GM23338 (cell line): Measurements from ENCODE around the gene LPP. TPM values are rescaled to one million over a fixed set of nuclear protein-coding genes. Genes with fewer than 3 reads are reported as not detected.

Source experiments
- ATAC-seq: fragments of 200-7000 bp; cut with Tn5 transposase; 3 replicates; pipeline ENCODE4 v1.9.1; 2020
- DNase-seq: peaks from one replicate; pipeline ENCODE4 v3.0.0-alpha.2; 2015; ENCODE audit warnings: low spot score
- H2AFZ ChIP-seq: fragments of 200-600 bp; sonication (generic); 2 replicates; pipeline ENCODE4 v1.8.0; 2016; ENCODE audit warnings: antibody characterized with exemption, mild to moderate bottlenecking, moderate library complexity
- H3F3A ChIP-seq: fragments of 200-600 bp; sonication (generic); replicated peaks from 2 replicates; pipeline ENCODE4 v1.8.0; 2017; ENCODE audit warnings: antibody characterized with exemption, mixed run types, low read depth
- H3K27ac ChIP-seq: fragments of 200-600 bp; sonication (generic); 2 replicates; pipeline ENCODE4 v1.6.1; 2016; ENCODE audit warnings: low read depth
- H3K27me3 ChIP-seq: fragments of 200-600 bp; sonication (generic); 2 replicates; pipeline ENCODE4 v1.8.0; 2016; ENCODE audit warnings: mild to moderate bottlenecking, mixed run types, moderate library complexity; ENCODE audit not compliant: insufficient read depth
- H3K36me3 ChIP-seq: fragments of 200-600 bp; sonication (generic); 2 replicates; pipeline ENCODE4 v1.8.0; 2016; ENCODE audit warnings: mild to moderate bottlenecking; ENCODE audit not compliant: insufficient read depth
- H3K4me1 ChIP-seq: fragments of 200-600 bp; sonication (generic); 2 replicates; pipeline ENCODE4 v1.8.0; 2016; ENCODE audit warnings: mild to moderate bottlenecking, moderate library complexity; ENCODE audit not compliant: insufficient read depth
- H3K4me2 ChIP-seq: fragments of 200-600 bp; sonication (generic); 2 replicates; pipeline ENCODE4 v1.7.1; 2017; ENCODE audit warnings: mixed run types
- H3K4me3 ChIP-seq: fragments of 200-600 bp; sonication (generic); 2 replicates; pipeline ENCODE4 v1.6.1; 2016; ENCODE audit warnings: mixed run types
- H3K79me2 ChIP-seq: fragments of 200-600 bp; sonication (generic); replicated peaks from 2 replicates; pipeline ENCODE4 v1.8.0; 2017; ENCODE audit warnings: mild to moderate bottlenecking; ENCODE audit not compliant: insufficient read depth
- H3K9me2 ChIP-seq: fragments of 200-600 bp; sonication (generic); 2 replicates; pipeline ENCODE4 v1.8.0; 2017; ENCODE audit not compliant: insufficient read depth
- H4K20me1 ChIP-seq: fragments of 200-600 bp; sonication (generic); replicated peaks from 2 replicates; pipeline ENCODE4 v1.8.0; 2017; ENCODE audit warnings: mild to moderate bottlenecking; ENCODE audit not compliant: insufficient read depth
- H3K27ac Mint-ChIP-seq: 2 replicates; pipeline ENCODE4 v1.8.0; 2020; ENCODE audit warnings: inconsistent platforms, mild to moderate bottlenecking, moderate library complexity, mixed read lengths
- H3K27me3 Mint-ChIP-seq: 3 replicates; pipeline ENCODE4 v1.8.0; 2022; ENCODE audit warnings: low read depth, mild to moderate bottlenecking, moderate library complexity, mixed read lengths, inconsistent platforms; ENCODE audit not compliant: insufficient read depth, poor library complexity
- H3K36me3 Mint-ChIP-seq: 3 replicates; pipeline ENCODE4 v1.8.0; 2021; ENCODE audit warnings: low read depth, mild to moderate bottlenecking, inconsistent platforms, moderate library complexity, mixed read lengths
- H3K4me1 Mint-ChIP-seq: 3 replicates; pipeline ENCODE4 v1.8.0; 2020; ENCODE audit warnings: mild to moderate bottlenecking, inconsistent platforms, mixed read lengths
- H3K4me3 Mint-ChIP-seq: 3 replicates; pipeline ENCODE4 v1.8.0; 2021; ENCODE audit warnings: moderate library complexity, mild to moderate bottlenecking, inconsistent platforms, mixed read lengths
- H3K9me3 Mint-ChIP-seq: 3 replicates; pipeline ENCODE4 v1.8.0; 2020; ENCODE audit warnings: moderate library complexity, mild to moderate bottlenecking, inconsistent platforms, mixed read lengths
- CREB1 ChIP-seq: fragments of 250-450 bp; sonication (Bioruptor Pico); IDR thresholded peaks from 2 replicates; pipeline ENCODE4 v1.5.0; 2020; ENCODE audit warnings: low read depth, mild to moderate bottlenecking, moderate library complexity
- CTCF ChIP-seq, 2 experiments: fragments of 200-600 bp in 1 of 2; sonication (generic) in 1 of 2; conservative IDR thresholded peaks; 2 replicates each; pipeline versions ENCODE4 v1.5.1 to v1.6.1; 2016 to 2017; ENCODE audit warnings: antibody characterized with exemption in 2 of 2, low read depth in 2 of 2, mild to moderate bottlenecking in 2 of 2, moderate library complexity in 1 of 2
- ETS1 ChIP-seq: IDR thresholded peaks from 2 replicates; pipeline ENCODE4 v1.6.1; 2016; ENCODE audit warnings: antibody characterized with exemption
- EZH2 ChIP-seq: fragments of 200-600 bp; sonication (generic); IDR thresholded peaks from one replicate; pipeline ENCODE4 v1.8.0; 2017; ENCODE audit warnings: antibody characterized with exemption, mild to moderate bottlenecking, low read depth; ENCODE audit not compliant: unreplicated experiment
- EZH2phosphoT487 ChIP-seq: fragments of 200-600 bp; sonication (generic); IDR thresholded peaks from one replicate; pipeline ENCODE4 v1.8.1; 2018; ENCODE audit warnings: antibody characterized with exemption; ENCODE audit not compliant: unreplicated experiment
- JUNB ChIP-seq: IDR thresholded peaks from one replicate; pipeline ENCODE4 v1.6.1; 2016; ENCODE audit warnings: antibody characterized with exemption; ENCODE audit not compliant: unreplicated experiment
- NANOG ChIP-seq: IDR thresholded peaks from 2 replicates; pipeline ENCODE4 v1.6.1; 2016; ENCODE audit warnings: antibody characterized with exemption, borderline replicate concordance
- POLR2AphosphoS5 ChIP-seq: IDR thresholded peaks from 2 replicates; pipeline ENCODE4 v1.6.1; 2016; ENCODE audit warnings: antibody characterized with exemption, low read depth
- REST ChIP-seq: IDR thresholded peaks from one replicate; pipeline ENCODE4 v1.6.1; 2018; ENCODE audit warnings: antibody characterized with exemption; ENCODE audit not compliant: unreplicated experiment
- STAT1 ChIP-seq: IDR thresholded peaks from one replicate; pipeline ENCODE4 v1.6.1; 2016; ENCODE audit warnings: antibody characterized with exemption; ENCODE audit not compliant: unreplicated experiment
- ZNF114 ChIP-seq: fragments of 250-450 bp; sonication (Bioruptor Pico); IDR thresholded peaks from 2 replicates; pipeline ENCODE4 v1.5.0; 2020; ENCODE audit warnings: mild to moderate bottlenecking, moderate library complexity
- ZNF331 ChIP-seq: fragments of 250-450 bp; sonication (Bioruptor Pico); IDR thresholded peaks from 2 replicates; pipeline ENCODE4 v1.5.0; 2020; ENCODE audit warnings: low read depth, mild to moderate bottlenecking, moderate library complexity
- ZNF462 ChIP-seq: fragments of 250-450 bp; sonication (Bioruptor Pico); IDR thresholded peaks from 2 replicates; pipeline ENCODE4 v1.5.0; 2020; ENCODE audit warnings: mild to moderate bottlenecking, moderate library complexity
- polyA plus RNA-seq: library from polyadenylated mRNA; unstranded; fragments of >200 nt; fragmentation: Nextera tagmentation; extraction: Ambion mirVana; gene quantifications from 2 replicates; pipeline ENCODE4 v1.2.1, GENCODE V29; 2016
- total RNA-seq: library from RNA; depleted of rRNA; stranded (reverse); fragments of >200 nt; shearing (Covaris generic); gene quantifications from 2 replicates; pipeline ENCODE4 v1.2.3, GENCODE V29; 2014

The LPP gene
- total and polyA plus RNA-seq, 2 experiments from 2014 or later: 23.0 to 35.2 TPM

- no peaks in the 10 kb centered on the region for H3K79me2 ChIP-seq
- Mint-ChIP-seq H3K4me1 (no peaks in the 10 kb centered on the region), H3K27me3 (no peaks in the 10 kb centered on the region), H3K4me3 (no peak overlapping the region), H3K36me3 (no peaks in the 10 kb centered on the region), H3K9me3 (no peaks in the 10 kb centered on the region), H3K27ac (no peak overlapping the region)
- no peak overlapping the region for H2AFZ ChIP-seq
- no peaks in the 10 kb centered on the region for H3F3A ChIP-seq
- no peak overlapping the region for H3K27ac ChIP-seq
- no peaks in the 10 kb centered on the region for H3K9me2 ChIP-seq
- H3K4me3 ChIP-seq: no peak overlapping the region
- ATAC-seq (no peak), DNase-seq (no peak)
- no peaks in the 10 kb centered on the region for H3K27me3 ChIP-seq
- H4K20me1 ChIP-seq: no peaks in the 10 kb centered on the region
- no peaks in the 10 kb centered on the region for H3K4me1 ChIP-seq
- H3K4me2 ChIP-seq: no peak overlapping the region
- no peak for TF ChIP-seq ZNF114 (CRISPR knock-in tag)
- TF ChIP-seq EZH2phosphoT487: no peak
- no peak for TF ChIP-seq ZNF462 (CRISPR knock-in tag)
- TF ChIP-seq CTCF (conservative IDR thresholded peaks at IDR 0.05; ENCODE audit: low read depth in 2 of 2): no peak
- TF ChIP-seq JUNB: no peak
- no peak for TF ChIP-seq CREB1 (CRISPR knock-in tag)
- no peak for TF ChIP-seq EZH2
- TF ChIP-seq REST: no peak
- no peak for TF ChIP-seq ZNF331 (CRISPR knock-in tag)
- TF ChIP-seq ETS1: no peak
- TF ChIP-seq POLR2AphosphoS5: no peak
- TF ChIP-seq NANOG: no peak
- TF ChIP-seq STAT1: no peak
- no peaks in the 10 kb centered on the region for H3K36me3 ChIP-seq
Measured at GRCh38 chr3:188707381-188708288, 553.7 kb downstream of the LPP start.
